HEK293 (cell line): Measurements from ENCODE around the gene VAMP8.

ENCODE experiments used
- ZBTB17 ChIP-seq: fragments of 450-650 bp; formaldehyde crosslinking; IDR thresholded peaks from 2 replicates; pipeline ENCODE4 v1.5.1; 2016; ENCODE audit warnings: missing biosample characterization, missing genetic modification characterization
- ZIC2 ChIP-seq: fragments of 450-650 bp; formaldehyde crosslinking; IDR thresholded peaks from 2 replicates; pipeline ENCODE4 v1.5.1; 2016; ENCODE audit warnings: missing biosample characterization, missing genetic modification characterization
- ZNF24 ChIP-seq: fragments of 450-650 bp; formaldehyde crosslinking; IDR thresholded peaks from 2 replicates; pipeline ENCODE4 v1.5.1; 2016; ENCODE audit warnings: missing biosample characterization, missing genetic modification characterization
- ZNF416 ChIP-seq: fragments of 450-650 bp; formaldehyde crosslinking; IDR thresholded peaks from 2 replicates; pipeline ENCODE4 v1.5.1; 2016; ENCODE audit warnings: missing biosample characterization, missing genetic modification characterization
- ZNF501 ChIP-seq: fragments of 450-650 bp; formaldehyde crosslinking; IDR thresholded peaks from 2 replicates; pipeline ENCODE4 v1.5.1; 2016; ENCODE audit warnings: missing biosample characterization, missing genetic modification characterization
- TF ChIP-seq, protein P1 (sequence below): fragments of 450-650 bp; formaldehyde crosslinking; IDR thresholded peaks from 2 replicates; pipeline ENCODE4 v1.5.1; 2016; ENCODE audit warnings: missing biosample characterization, missing genetic modification characterization
- TF ChIP-seq, protein P2 (sequence below): fragments of 450-650 bp; formaldehyde crosslinking; IDR thresholded peaks from 2 replicates; pipeline ENCODE4 v1.5.1; 2016; ENCODE audit warnings: missing biosample characterization, missing genetic modification characterization

DNA sequence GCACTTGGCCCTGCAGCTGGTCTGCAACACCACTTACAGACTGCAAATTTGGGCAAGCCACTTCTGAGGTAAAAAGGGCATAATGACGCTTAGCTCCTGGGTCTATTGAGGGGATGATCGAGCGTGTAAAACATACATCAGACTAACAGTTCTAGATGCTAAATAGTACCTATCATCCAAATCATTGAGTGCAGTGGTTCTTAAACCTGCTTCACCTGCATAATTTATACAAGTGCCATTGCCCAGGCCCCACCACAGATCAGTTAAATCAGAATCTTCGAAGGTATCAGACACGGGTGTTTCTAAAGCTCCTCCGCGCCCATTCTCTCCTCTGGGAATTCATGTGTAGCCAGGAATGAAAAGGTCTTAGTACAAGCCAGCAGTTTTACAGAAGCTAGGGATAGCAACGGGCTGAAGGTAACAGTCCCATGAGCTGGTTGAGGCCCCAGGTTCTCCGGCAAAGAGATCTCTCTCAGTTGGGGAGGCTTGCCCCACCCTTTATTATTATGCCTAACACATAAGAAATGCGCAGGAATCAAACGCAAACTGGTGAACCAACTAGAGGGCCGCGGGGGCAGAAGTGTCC lies 17.4 kb downstream of the VAMP8 start:
- TF ChIP-seq ZNF24, result no peak
- TF ChIP-seq, protein P1, sequence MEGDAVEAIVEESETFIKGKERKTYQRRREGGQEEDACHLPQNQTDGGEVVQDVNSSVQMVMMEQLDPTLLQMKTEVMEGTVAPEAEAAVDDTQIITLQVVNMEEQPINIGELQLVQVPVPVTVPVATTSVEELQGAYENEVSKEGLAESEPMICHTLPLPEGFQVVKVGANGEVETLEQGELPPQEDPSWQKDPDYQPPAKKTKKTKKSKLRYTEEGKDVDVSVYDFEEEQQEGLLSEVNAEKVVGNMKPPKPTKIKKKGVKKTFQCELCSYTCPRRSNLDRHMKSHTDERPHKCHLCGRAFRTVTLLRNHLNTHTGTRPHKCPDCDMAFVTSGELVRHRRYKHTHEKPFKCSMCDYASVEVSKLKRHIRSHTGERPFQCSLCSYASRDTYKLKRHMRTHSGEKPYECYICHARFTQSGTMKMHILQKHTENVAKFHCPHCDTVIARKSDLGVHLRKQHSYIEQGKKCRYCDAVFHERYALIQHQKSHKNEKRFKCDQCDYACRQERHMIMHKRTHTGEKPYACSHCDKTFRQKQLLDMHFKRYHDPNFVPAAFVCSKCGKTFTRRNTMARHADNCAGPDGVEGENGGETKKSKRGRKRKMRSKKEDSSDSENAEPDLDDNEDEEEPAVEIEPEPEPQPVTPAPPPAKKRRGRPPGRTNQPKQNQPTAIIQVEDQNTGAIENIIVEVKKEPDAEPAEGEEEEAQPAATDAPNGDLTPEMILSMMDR (tag by site-specific recombination), result no peak
- TF ChIP-seq, protein P2, sequence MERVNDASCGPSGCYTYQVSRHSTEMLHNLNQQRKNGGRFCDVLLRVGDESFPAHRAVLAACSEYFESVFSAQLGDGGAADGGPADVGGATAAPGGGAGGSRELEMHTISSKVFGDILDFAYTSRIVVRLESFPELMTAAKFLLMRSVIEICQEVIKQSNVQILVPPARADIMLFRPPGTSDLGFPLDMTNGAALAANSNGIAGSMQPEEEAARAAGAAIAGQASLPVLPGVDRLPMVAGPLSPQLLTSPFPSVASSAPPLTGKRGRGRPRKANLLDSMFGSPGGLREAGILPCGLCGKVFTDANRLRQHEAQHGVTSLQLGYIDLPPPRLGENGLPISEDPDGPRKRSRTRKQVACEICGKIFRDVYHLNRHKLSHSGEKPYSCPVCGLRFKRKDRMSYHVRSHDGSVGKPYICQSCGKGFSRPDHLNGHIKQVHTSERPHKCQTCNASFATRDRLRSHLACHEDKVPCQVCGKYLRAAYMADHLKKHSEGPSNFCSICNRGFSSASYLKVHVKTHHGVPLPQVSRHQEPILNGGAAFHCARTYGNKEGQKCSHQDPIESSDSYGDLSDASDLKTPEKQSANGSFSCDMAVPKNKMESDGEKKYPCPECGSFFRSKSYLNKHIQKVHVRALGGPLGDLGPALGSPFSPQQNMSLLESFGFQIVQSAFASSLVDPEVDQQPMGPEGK, result no peak
- TF ChIP-seq ZNF501 (tag by site-specific recombination), result no peak
- TF ChIP-seq ZNF416 (tag by site-specific recombination), result no peak
- no peak for TF ChIP-seq ZIC2
- TF ChIP-seq ZBTB17, result no peak
